Cardiac septum (tissue), 1 donor: Measurements from ENCODE around the gene OR4F17. TPM values are rescaled to one million over a fixed set of nuclear protein-coding genes. Genes with fewer than 3 reads are reported as not detected.
"Not testable (repeated sequence)": the region's sequence is repeated elsewhere in the genome, so short reads cannot be mapped to it uniquely, and the experiment has no call there.

Experiments used
- DNase-seq: peaks from one replicate; pipeline ENCODE4 v3.0.0-alpha.2; 2020; ENCODE audit warnings: low spot score
- intact Hi-C: fragments of 100-400 bp; cut with DNase I; formaldehyde crosslinking; loops from one replicate; pipeline ENCODE4 v1.14.0; 2022
- long read RNA-seq: library from polyadenylated mRNA; unstranded; transcript quantifications from one replicate; pipeline ENCODE4 v2.0.0, GENCODE V29; 2021
- total RNA-seq: library from RNA; stranded (reverse); fragmentation: NEBNext Ultra II Directional; extraction: Animal tissue kit (Norgen Biotek cat#: 25700); gene quantifications from one replicate; pipeline ENCODE4 v1.2.1, GENCODE V29; 2021
- donor health status: DM: no; HTN: no; CAD: no.

Gene OR4F17, protein sequence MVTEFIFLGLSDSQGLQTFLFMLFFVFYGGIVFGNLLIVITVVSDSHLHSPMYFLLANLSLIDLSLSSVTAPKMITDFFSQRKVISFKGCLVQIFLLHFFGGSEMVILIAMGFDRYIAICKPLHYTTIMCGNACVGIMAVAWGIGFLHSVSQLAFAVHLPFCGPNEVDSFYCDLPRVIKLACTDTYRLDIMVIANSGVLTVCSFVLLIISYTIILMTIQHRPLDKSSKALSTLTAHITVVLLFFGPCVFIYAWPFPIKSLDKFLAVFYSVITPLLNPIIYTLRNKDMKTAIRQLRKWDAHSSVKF
- not detected for total RNA-seq
- long read RNA-seq, result 0 reads

GRCh38 chr19:106804-107203 is at the start of gene OR4F17:
TSS of gene OR4F17 (plus strand) at chr19:107104. CDS start at chr19:110679, 3,575 bp downstream.
- intact Hi-C loops, DNase-seq: not testable (repeated sequence)

DNA sequence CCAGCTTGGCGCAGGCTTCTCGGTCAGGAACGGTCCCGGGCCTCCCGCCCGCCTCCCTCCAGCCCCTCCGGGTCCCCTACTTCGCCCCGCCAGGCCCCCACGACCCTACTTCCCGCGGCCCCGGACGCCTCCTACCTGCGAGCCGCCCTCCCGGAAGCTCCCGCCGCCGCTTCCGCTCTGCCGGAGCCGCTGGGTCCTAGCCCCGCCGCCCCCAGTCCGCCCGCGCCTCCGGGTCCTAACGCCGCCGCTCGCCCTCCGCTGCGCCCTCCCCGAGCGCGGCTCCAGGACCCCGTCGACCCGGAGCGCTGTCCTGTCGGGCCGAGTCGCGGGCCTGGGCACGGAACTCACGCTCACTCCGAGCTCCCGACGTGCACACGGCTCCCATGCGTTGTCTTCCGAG is 36.1 kb upstream of the OR4F17 start:
- intact Hi-C loops, DNase-seq: not testable (repeated sequence)

DNA sequence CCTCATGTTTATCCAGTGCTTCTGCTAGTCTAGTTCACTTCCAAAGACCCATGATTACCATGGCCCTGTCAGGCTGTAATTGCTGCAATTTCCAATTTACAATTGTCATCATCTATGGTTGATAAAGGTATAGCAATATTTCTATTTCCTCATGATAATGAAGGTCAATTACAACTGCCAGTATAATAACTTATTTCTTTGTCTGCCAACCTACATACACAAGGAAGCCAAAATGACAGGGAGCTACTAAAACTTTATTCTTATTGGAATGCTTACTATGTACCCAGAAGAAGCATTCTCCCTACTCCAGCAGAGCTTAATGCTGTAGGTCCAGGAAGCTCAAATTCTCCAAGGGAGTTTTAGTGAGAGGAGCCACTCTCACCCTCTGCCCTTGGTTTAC is 24.0 kb upstream of the OR4F17 start:
- intact Hi-C loops, DNase-seq: not testable (repeated sequence)

DNA sequence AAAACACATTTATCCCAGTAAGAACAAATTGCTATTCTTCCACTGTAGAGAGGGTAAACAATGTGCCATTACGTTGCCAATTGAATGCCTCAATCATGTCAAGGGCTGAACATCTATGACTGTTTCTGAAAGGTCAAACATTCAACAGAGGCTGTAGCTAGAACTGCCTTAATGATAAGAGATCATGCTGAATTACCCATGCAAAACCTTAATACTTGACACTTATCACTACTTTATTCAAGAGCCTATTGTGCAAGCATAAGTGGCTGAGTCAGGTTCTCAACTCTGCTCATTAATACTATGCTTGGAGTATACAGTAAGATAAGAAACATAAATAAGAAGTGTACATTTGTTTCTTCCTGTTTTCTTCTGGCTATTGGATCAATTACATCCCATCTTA is 23.3 kb upstream of the OR4F17 start:
- intact Hi-C loops, DNase-seq: not testable (repeated sequence)

DNA sequence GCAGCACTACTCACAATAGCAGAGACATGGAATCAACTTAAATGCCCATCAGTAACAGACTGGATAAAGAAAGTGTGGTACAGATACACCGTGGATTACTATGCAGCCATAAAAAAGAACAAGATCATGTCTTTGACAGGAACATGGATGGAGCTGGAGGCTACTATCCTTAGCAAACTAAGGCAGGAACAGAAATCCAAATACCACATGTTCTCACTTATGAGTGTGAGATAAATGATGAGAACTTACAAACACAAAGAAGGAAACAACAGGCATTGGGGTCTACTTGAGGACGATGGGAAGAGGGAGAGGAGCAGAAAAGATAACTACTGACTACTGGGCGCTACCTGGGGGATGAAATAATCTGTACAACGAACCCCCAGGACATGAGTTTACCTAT is 16.2 kb upstream of the OR4F17 start:
- DNase-seq, intact Hi-C loops: not testable (repeated sequence)

DNA sequence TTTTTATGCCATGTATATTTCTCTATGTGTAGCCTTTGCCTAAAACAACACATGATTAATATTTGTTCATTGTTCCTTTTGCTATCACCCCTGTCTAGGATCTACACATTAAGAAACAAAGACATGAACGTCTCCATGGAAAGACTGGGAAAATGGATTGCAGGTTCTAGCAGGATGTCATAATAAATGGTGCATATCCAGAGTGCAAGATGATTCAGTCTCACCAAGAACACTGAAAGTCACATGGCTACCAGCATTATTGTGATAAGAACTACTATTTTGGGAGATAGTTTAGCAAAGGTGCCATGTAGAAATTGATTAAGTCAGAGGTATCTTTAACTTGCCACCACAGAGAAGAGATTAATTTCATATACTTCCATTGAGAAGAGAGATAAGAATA is 12.1 kb upstream of the OR4F17 start:
- DNase-seq, intact Hi-C loops: not testable (repeated sequence)

DNA sequence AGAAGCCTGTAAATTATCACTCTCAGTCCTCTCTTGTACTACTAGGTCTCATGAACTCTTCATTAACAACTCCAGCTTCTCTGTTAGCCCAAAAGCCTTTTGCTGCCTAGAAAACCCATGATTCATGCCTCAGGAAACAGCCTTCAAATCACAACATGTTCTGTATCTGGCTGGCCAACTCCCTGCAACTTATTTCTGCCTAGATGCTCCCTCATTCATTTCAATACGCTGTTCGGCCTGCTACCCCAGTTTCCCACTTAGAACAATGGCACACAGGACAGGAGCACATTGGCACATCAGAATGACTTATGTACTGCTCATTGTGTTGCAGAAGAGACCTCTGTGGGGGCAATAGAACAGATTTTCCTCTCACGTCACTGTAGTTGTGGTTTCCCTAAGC is 9.3 kb upstream of the OR4F17 start:
- DNase-seq, intact Hi-C loops: not testable (repeated sequence)

- intact Hi-C loops, DNase-seq: not testable (repeated sequence)
These were observed 13.7 kb downstream of the OR4F17 start for GRCh38 chr19:120443-121140.

Other genes starting within 250 kb of the OR4F17 start
- gene PLPP2, start 184.3 kb downstream of the OR4F17 start, total RNA-seq, result 0.81 TPM
- 21.8 TPM for gene MIER2, start 237.7 kb downstream of the OR4F17 start, total RNA-seq